GM23338 (cell line): ENCODE data around the gene COL6A1. TPM values are rescaled to one million over a fixed set of nuclear protein-coding genes. Genes with fewer than 3 reads are reported as not detected.

Experiments
- ATAC-seq: fragments of 200-7000 bp; cut with Tn5 transposase; 3 replicates; pipeline ENCODE4 v1.9.1; 2020
- DNase-seq: peaks from one replicate; pipeline ENCODE4 v3.0.0-alpha.2; 2015; ENCODE audit warnings: low spot score
- H2AFZ ChIP-seq: fragments of 200-600 bp; sonication (generic); 2 replicates; pipeline ENCODE4 v1.8.0; 2016; ENCODE audit warnings: antibody characterized with exemption, mild to moderate bottlenecking, moderate library complexity
- H3F3A ChIP-seq: fragments of 200-600 bp; sonication (generic); replicated peaks from 2 replicates; pipeline ENCODE4 v1.8.0; 2017; ENCODE audit warnings: antibody characterized with exemption, mixed run types, low read depth
- H3K27ac ChIP-seq: fragments of 200-600 bp; sonication (generic); 2 replicates; pipeline ENCODE4 v1.6.1; 2016; ENCODE audit warnings: low read depth
- H3K27me3 ChIP-seq: fragments of 200-600 bp; sonication (generic); 2 replicates; pipeline ENCODE4 v1.8.0; 2016; ENCODE audit warnings: mild to moderate bottlenecking, mixed run types, moderate library complexity; ENCODE audit not compliant: insufficient read depth
- H3K36me3 ChIP-seq: fragments of 200-600 bp; sonication (generic); 2 replicates; pipeline ENCODE4 v1.8.0; 2016; ENCODE audit warnings: mild to moderate bottlenecking; ENCODE audit not compliant: insufficient read depth
- H3K4me1 ChIP-seq: fragments of 200-600 bp; sonication (generic); 2 replicates; pipeline ENCODE4 v1.8.0; 2016; ENCODE audit warnings: mild to moderate bottlenecking, moderate library complexity; ENCODE audit not compliant: insufficient read depth
- H3K4me2 ChIP-seq: fragments of 200-600 bp; sonication (generic); 2 replicates; pipeline ENCODE4 v1.7.1; 2017; ENCODE audit warnings: mixed run types
- H3K4me3 ChIP-seq: fragments of 200-600 bp; sonication (generic); 2 replicates; pipeline ENCODE4 v1.6.1; 2016; ENCODE audit warnings: mixed run types
- H3K79me2 ChIP-seq: fragments of 200-600 bp; sonication (generic); replicated peaks from 2 replicates; pipeline ENCODE4 v1.8.0; 2017; ENCODE audit warnings: mild to moderate bottlenecking; ENCODE audit not compliant: insufficient read depth
- H3K9me2 ChIP-seq: fragments of 200-600 bp; sonication (generic); 2 replicates; pipeline ENCODE4 v1.8.0; 2017; ENCODE audit not compliant: insufficient read depth
- H4K20me1 ChIP-seq: fragments of 200-600 bp; sonication (generic); replicated peaks from 2 replicates; pipeline ENCODE4 v1.8.0; 2017; ENCODE audit warnings: mild to moderate bottlenecking; ENCODE audit not compliant: insufficient read depth
- H3K27ac Mint-ChIP-seq: 2 replicates; pipeline ENCODE4 v1.8.0; 2020; ENCODE audit warnings: inconsistent platforms, mild to moderate bottlenecking, moderate library complexity, mixed read lengths
- H3K27me3 Mint-ChIP-seq: 3 replicates; pipeline ENCODE4 v1.8.0; 2022; ENCODE audit warnings: low read depth, mild to moderate bottlenecking, moderate library complexity, mixed read lengths, inconsistent platforms; ENCODE audit not compliant: insufficient read depth, poor library complexity
- H3K36me3 Mint-ChIP-seq: 3 replicates; pipeline ENCODE4 v1.8.0; 2021; ENCODE audit warnings: low read depth, mild to moderate bottlenecking, inconsistent platforms, moderate library complexity, mixed read lengths
- H3K4me1 Mint-ChIP-seq: 3 replicates; pipeline ENCODE4 v1.8.0; 2020; ENCODE audit warnings: mild to moderate bottlenecking, inconsistent platforms, mixed read lengths
- H3K4me3 Mint-ChIP-seq: 3 replicates; pipeline ENCODE4 v1.8.0; 2021; ENCODE audit warnings: moderate library complexity, mild to moderate bottlenecking, inconsistent platforms, mixed read lengths
- H3K9me3 Mint-ChIP-seq: 3 replicates; pipeline ENCODE4 v1.8.0; 2020; ENCODE audit warnings: moderate library complexity, mild to moderate bottlenecking, inconsistent platforms, mixed read lengths
- ETS1 ChIP-seq: IDR thresholded peaks from 2 replicates; pipeline ENCODE4 v1.6.1; 2016; ENCODE audit warnings: antibody characterized with exemption
- EZH2phosphoT487 ChIP-seq: fragments of 200-600 bp; sonication (generic); IDR thresholded peaks from one replicate; pipeline ENCODE4 v1.8.1; 2018; ENCODE audit warnings: antibody characterized with exemption; ENCODE audit not compliant: unreplicated experiment
- JUNB ChIP-seq: IDR thresholded peaks from one replicate; pipeline ENCODE4 v1.6.1; 2016; ENCODE audit warnings: antibody characterized with exemption; ENCODE audit not compliant: unreplicated experiment
- STAT1 ChIP-seq: IDR thresholded peaks from one replicate; pipeline ENCODE4 v1.6.1; 2016; ENCODE audit warnings: antibody characterized with exemption; ENCODE audit not compliant: unreplicated experiment
- ZNF114 ChIP-seq: fragments of 250-450 bp; sonication (Bioruptor Pico); IDR thresholded peaks from 2 replicates; pipeline ENCODE4 v1.5.0; 2020; ENCODE audit warnings: mild to moderate bottlenecking, moderate library complexity
- polyA plus RNA-seq: library from polyadenylated mRNA; unstranded; fragments of >200 nt; fragmentation: Nextera tagmentation; extraction: Ambion mirVana; gene quantifications from 2 replicates; pipeline ENCODE4 v1.2.1, GENCODE V29; 2016
- total RNA-seq: library from RNA; depleted of rRNA; stranded (reverse); fragments of >200 nt; shearing (Covaris generic); gene quantifications from 2 replicates; pipeline ENCODE4 v1.2.3, GENCODE V29; 2014
- TF ChIP-seq, protein P1 (sequence below): IDR thresholded peaks from one replicate; pipeline ENCODE4 v1.6.1; 2018; ENCODE audit warnings: antibody characterized with exemption; ENCODE audit not compliant: unreplicated experiment
- TF ChIP-seq, protein P2 (sequence below): fragments of 250-450 bp; sonication (Bioruptor Pico); IDR thresholded peaks from 2 replicates; pipeline ENCODE4 v1.5.0; 2020; ENCODE audit warnings: mild to moderate bottlenecking, moderate library complexity

The COL6A1 gene
- total and polyA plus RNA-seq, 2 experiments from 2014 or later, result 76.0 to 180 TPM

DNA sequence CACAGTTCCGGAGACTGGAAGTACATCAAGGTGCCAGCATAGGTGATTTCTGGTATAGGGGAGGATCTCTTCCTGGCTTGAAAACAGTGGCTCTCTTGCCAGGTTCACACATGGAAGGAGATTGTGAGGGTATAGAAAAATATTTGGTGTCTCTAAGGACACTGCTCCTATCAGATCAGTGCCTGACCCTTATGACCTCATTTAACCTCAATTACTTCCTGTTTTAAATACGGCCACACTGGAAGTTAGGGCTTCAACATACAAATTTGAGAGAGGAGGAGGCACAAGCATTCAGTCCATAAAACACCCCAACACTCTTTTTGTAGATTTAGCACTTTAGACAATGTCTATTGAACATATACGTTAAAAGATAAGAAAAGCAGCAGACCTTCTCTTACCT, 37.0 kb downstream of the COL6A1 start:
- H3K4me3 ChIP-seq, result no peak overlapping the region
- no peak overlapping the region for H2AFZ ChIP-seq
- peaks cover 2% of the 10 kb centered on the region for H3K27me3 Mint-ChIP-seq
- no peaks in the 10 kb centered on the region for H3K9me2 ChIP-seq
- H3K36me3 ChIP-seq, result no peaks in the 10 kb centered on the region
- ATAC-seq (no peak), DNase-seq (no peak)
- no peaks in the 10 kb centered on the region for H3K9me3 Mint-ChIP-seq
- TF ChIP-seq, protein P1, sequence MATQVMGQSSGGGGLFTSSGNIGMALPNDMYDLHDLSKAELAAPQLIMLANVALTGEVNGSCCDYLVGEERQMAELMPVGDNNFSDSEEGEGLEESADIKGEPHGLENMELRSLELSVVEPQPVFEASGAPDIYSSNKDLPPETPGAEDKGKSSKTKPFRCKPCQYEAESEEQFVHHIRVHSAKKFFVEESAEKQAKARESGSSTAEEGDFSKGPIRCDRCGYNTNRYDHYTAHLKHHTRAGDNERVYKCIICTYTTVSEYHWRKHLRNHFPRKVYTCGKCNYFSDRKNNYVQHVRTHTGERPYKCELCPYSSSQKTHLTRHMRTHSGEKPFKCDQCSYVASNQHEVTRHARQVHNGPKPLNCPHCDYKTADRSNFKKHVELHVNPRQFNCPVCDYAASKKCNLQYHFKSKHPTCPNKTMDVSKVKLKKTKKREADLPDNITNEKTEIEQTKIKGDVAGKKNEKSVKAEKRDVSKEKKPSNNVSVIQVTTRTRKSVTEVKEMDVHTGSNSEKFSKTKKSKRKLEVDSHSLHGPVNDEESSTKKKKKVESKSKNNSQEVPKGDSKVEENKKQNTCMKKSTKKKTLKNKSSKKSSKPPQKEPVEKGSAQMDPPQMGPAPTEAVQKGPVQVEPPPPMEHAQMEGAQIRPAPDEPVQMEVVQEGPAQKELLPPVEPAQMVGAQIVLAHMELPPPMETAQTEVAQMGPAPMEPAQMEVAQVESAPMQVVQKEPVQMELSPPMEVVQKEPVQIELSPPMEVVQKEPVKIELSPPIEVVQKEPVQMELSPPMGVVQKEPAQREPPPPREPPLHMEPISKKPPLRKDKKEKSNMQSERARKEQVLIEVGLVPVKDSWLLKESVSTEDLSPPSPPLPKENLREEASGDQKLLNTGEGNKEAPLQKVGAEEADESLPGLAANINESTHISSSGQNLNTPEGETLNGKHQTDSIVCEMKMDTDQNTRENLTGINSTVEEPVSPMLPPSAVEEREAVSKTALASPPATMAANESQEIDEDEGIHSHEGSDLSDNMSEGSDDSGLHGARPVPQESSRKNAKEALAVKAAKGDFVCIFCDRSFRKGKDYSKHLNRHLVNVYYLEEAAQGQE, result no peak
- TF ChIP-seq EZH2phosphoT487 (no peak), ETS1 (no peak), ZNF114 (CRISPR knock-in tag) (no peak), STAT1 (no peak), JUNB (no peak)
- TF ChIP-seq, protein P2, sequence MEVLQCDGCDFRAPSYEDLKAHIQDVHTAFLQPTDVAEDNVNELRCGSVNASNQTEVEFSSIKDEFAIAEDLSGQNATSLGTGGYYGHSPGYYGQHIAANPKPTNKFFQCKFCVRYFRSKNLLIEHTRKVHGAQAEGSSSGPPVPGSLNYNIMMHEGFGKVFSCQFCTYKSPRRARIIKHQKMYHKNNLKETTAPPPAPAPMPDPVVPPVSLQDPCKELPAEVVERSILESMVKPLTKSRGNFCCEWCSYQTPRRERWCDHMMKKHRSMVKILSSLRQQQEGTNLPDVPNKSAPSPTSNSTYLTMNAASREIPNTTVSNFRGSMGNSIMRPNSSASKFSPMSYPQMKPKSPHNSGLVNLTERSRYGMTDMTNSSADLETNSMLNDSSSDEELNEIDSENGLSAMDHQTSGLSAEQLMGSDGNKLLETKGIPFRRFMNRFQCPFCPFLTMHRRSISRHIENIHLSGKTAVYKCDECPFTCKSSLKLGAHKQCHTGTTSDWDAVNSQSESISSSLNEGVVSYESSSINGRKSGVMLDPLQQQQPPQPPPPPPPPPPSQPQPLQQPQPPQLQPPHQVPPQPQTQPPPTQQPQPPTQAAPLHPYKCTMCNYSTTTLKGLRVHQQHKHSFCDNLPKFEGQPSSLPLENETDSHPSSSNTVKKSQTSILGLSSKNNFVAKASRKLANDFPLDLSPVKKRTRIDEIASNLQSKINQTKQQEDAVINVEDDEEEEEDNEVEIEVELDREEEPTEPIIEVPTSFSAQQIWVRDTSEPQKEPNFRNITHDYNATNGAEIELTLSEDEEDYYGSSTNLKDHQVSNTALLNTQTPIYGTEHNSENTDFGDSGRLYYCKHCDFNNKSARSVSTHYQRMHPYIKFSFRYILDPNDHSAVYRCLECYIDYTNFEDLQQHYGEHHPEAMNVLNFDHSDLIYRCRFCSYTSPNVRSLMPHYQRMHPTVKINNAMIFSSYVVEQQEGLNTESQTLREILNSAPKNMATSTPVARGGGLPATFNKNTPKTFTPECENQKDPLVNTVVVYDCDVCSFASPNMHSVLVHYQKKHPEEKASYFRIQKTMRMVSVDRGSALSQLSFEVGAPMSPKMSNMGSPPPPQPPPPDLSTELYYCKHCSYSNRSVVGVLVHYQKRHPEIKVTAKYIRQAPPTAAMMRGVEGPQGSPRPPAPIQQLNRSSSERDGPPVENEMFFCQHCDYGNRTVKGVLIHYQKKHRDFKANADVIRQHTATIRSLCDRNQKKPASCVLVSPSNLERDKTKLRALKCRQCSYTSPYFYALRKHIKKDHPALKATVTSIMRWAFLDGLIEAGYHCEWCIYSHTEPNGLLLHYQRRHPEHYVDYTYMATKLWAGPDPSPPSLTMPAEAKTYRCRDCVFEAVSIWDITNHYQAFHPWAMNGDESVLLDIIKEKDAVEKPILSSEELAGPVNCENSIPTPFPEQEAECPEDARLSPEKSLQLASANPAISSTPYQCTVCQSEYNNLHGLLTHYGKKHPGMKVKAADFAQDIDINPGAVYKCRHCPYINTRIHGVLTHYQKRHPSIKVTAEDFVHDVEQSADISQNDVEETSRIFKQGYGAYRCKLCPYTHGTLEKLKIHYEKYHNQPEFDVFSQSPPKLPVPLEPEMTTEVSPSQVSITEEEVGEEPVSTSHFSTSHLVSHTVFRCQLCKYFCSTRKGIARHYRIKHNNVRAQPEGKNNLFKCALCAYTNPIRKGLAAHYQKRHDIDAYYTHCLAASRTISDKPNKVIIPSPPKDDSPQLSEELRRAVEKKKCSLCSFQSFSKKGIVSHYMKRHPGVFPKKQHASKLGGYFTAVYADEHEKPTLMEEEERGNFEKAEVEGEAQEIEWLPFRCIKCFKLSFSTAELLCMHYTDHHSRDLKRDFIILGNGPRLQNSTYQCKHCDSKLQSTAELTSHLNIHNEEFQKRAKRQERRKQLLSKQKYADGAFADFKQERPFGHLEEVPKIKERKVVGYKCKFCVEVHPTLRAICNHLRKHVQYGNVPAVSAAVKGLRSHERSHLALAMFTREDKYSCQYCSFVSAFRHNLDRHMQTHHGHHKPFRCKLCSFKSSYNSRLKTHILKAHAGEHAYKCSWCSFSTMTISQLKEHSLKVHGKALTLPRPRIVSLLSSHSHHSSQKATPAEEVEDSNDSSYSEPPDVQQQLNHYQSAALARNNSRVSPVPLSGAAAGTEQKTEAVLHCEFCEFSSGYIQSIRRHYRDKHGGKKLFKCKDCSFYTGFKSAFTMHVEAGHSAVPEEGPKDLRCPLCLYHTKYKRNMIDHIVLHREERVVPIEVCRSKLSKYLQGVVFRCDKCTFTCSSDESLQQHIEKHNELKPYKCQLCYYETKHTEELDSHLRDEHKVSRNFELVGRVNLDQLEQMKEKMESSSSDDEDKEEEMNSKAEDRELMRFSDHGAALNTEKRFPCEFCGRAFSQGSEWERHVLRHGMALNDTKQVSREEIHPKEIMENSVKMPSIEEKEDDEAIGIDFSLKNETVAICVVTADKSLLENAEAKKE (CRISPR knock-in tag), result no peak
- no peak overlapping the region for H3K27ac ChIP-seq
- H3K36me3 Mint-ChIP-seq, result no peaks in the 10 kb centered on the region
- no peaks in the 10 kb centered on the region for H3K4me1 ChIP-seq
- H3K27ac Mint-ChIP-seq, result no peak overlapping the region
- H3F3A ChIP-seq, result no peaks in the 10 kb centered on the region
- H3K79me2 ChIP-seq, result no peaks in the 10 kb centered on the region
- H3K27me3 ChIP-seq, result no peaks in the 10 kb centered on the region
- no peaks in the 10 kb centered on the region for H3K4me1 Mint-ChIP-seq
- no peak overlapping the region for H3K4me3 Mint-ChIP-seq
- H3K4me2 ChIP-seq, result no peak overlapping the region
- H4K20me1 ChIP-seq, result no peaks in the 10 kb centered on the region
